Osteocyte (in vitro differentiated cells): ENCODE measurements around the gene KLHL17. TPM values are rescaled to one million over a fixed set of nuclear protein-coding genes. Genes with fewer than 3 reads are reported as not detected.

Source experiments
- DNase-seq: peaks from one replicate; pipeline ENCODE4 v3.0.0; 2021; ENCODE audit warnings: mixed read lengths; ENCODE audit not compliant: unreplicated experiment; ENCODE audit errors: extremely low spot score
- H3K27ac Mint-ChIP-seq: one replicate; pipeline ENCODE4 v1.8.0; 2021; ENCODE audit warnings: mild to moderate bottlenecking, mixed read lengths; ENCODE audit not compliant: unreplicated experiment
- H3K27me3 Mint-ChIP-seq: one replicate; pipeline ENCODE4 v1.8.0; 2021; ENCODE audit warnings: mixed read lengths; ENCODE audit not compliant: unreplicated experiment
- H3K36me3 Mint-ChIP-seq: one replicate; pipeline ENCODE4 v1.8.0; 2021; ENCODE audit warnings: mixed read lengths; ENCODE audit not compliant: unreplicated experiment
- H3K4me1 Mint-ChIP-seq: one replicate; pipeline ENCODE4 v1.8.0; 2021; ENCODE audit warnings: mixed read lengths; ENCODE audit not compliant: unreplicated experiment
- H3K4me3 Mint-ChIP-seq: one replicate; pipeline ENCODE4 v1.8.0; 2021; ENCODE audit warnings: mild to moderate bottlenecking, moderate library complexity, mixed read lengths; ENCODE audit not compliant: unreplicated experiment
- H3K9me3 Mint-ChIP-seq: one replicate; pipeline ENCODE4 v1.8.0; 2021; ENCODE audit warnings: mixed read lengths; ENCODE audit not compliant: unreplicated experiment
- CTCF ChIP-seq: fragments of 200-600 bp; sonication (generic); IDR thresholded peaks from 2 replicates; pipeline ENCODE4 v1.5.0; 2021; ENCODE audit warnings: antibody characterized with exemption, mild to moderate bottlenecking, moderate library complexity
- total RNA-seq: library from RNA; stranded (reverse); gene quantifications from 2 replicates; pipeline ENCODE4 v1.2.1, GENCODE V29; 2021

The KLHL17 gene
- total RNA-seq, 1 donor from 2014 or later, result 31.7 TPM

- Mint-ChIP-seq H3K36me3 (peaks cover 37% of the 10 kb centered on the region), H3K4me3 (no peak overlapping the region), H3K4me1 (peaks cover 13% of the 10 kb centered on the region), H3K27ac (no peak overlapping the region), H3K27me3 (no peaks in the 10 kb centered on the region), H3K9me3 (no peaks in the 10 kb centered on the region)
- TF ChIP-seq CTCF, result no peak
- no peak for DNase-seq
Measured at GRCh38 chr1:953524-954320, 6.7 kb upstream of the KLHL17 start.

GRCh38 chr1:954927-955326 is 5.5 kb upstream of the KLHL17 start:
- H3K27me3 Mint-ChIP-seq, result no peaks in the 10 kb centered on the region
- TF ChIP-seq CTCF, result no peak
- H3K27ac Mint-ChIP-seq, result no peak overlapping the region
- H3K4me1 Mint-ChIP-seq, result peaks cover 13% of the 10 kb centered on the region
- no peak for DNase-seq
- no peaks in the 10 kb centered on the region for H3K9me3 Mint-ChIP-seq
- H3K4me3 Mint-ChIP-seq, result no peak overlapping the region
- H3K36me3 Mint-ChIP-seq, result peaks cover 29% of the 10 kb centered on the region

- no peak overlapping the region for H3K4me3 Mint-ChIP-seq
- TF ChIP-seq CTCF, result no peak
- H3K27ac Mint-ChIP-seq, result no peak overlapping the region
- no peaks in the 10 kb centered on the region for H3K27me3 Mint-ChIP-seq
- H3K4me1 Mint-ChIP-seq, result peaks cover 13% of the 10 kb centered on the region
- DNase-seq, result no peak
- no peaks in the 10 kb centered on the region for H3K9me3 Mint-ChIP-seq
- H3K36me3 Mint-ChIP-seq, result peaks cover 26% of the 10 kb centered on the region
Measured at GRCh38 chr1:955474-955873, 4.9 kb upstream of the KLHL17 start.

- Mint-ChIP-seq H3K4me1 (peaks cover 13% of the 10 kb centered on the region), H3K4me3 (no peak overlapping the region), H3K9me3 (no peaks in the 10 kb centered on the region), H3K27ac (no peak overlapping the region), H3K36me3 (peaks cover 20% of the 10 kb centered on the region), H3K27me3 (no peaks in the 10 kb centered on the region)
- TF ChIP-seq CTCF, result no peak
- no peak for DNase-seq
Measured at GRCh38 chr1:956636-957035, 3.7 kb upstream of the KLHL17 start.

GRCh38 chr1:958823-959730 is 1.3 kb upstream of the KLHL17 start, which contains the start of gene NOC2L:
TSS of gene NOC2L (minus strand) at chr1:959256. CDS start at chr1:959240, 16 bp downstream.
- H3K27ac Mint-ChIP-seq, result peak within 1 kb of the TSS; percentile 62
- DNase-seq, result peak; percentile 98
- peaks cover 13% of the 10 kb centered on the region for H3K4me1 Mint-ChIP-seq
- TF ChIP-seq CTCF, result no peak
- H3K36me3 Mint-ChIP-seq, result peaks cover 16% of the 10 kb centered on the region
- H3K27me3 Mint-ChIP-seq, result no peaks in the 10 kb centered on the region
- H3K4me3 Mint-ChIP-seq, result peak within 1 kb of the TSS; percentile 89
- no peaks in the 10 kb centered on the region for H3K9me3 Mint-ChIP-seq
